Esophagus squamous epithelium (tissue), 5 donors: ENCODE measurements around the gene OR8J3. TPM values are rescaled to one million over a fixed set of nuclear protein-coding genes. Genes with fewer than 3 reads are reported as not detected.

ENCODE experiments used
- DNase-seq: peaks from one replicate; lab custom pipeline; 2025; lab: John Stamatoyannopoulos, UW
- H3K27ac ChIP-seq, 4 donors: fragments of 200-600 bp; sonication (generic); one replicate each; pipeline ENCODE4 v1.5.1; 2016 to 2019; ENCODE audit warnings: mild to moderate bottlenecking in 1 of 4
- H3K27me3 ChIP-seq, 4 donors: fragments of 200-600 bp; sonication (generic); 1 replicate in 3 of 4; 2 replicates in 1 of 4; pipeline versions ENCODE4 v1.5.1 to v1.6.0; 2017 to 2021; ENCODE audit warnings: antibody characterized with exemption in 1 of 4
- H3K36me3 ChIP-seq, 3 donors: fragments of 200-600 bp; sonication (generic); one replicate each; pipeline ENCODE4 v1.5.1; 2016 to 2019
- H3K4me1 ChIP-seq, 3 donors: fragments of 200-600 bp; sonication (generic); one replicate each; pipeline ENCODE4 v1.5.1; 2017 to 2019
- H3K4me3 ChIP-seq, 4 donors: fragments of 200-600 bp; sonication (generic); 1 replicate in 3 of 4; 2 replicates in 1 of 4; pipeline ENCODE4 v1.5.1; 2016 to 2019; ENCODE audit warnings: mild to moderate bottlenecking in 2 of 4, moderate library complexity in 1 of 4
- H3K9me3 ChIP-seq, 3 donors: fragments of 200-600 bp; sonication (generic); one replicate each; pipeline ENCODE4 v1.5.1; 2016 to 2019
- CTCF ChIP-seq, 6 experiments: fragments of 450-650 bp in 4 of 6; fragments of 200-600 bp in 2 of 6; sonication (generic) in 2 of 6; IDR thresholded peaks; one replicate each; pipeline ENCODE4 v1.5.1; 2016 to 2019; ENCODE audit warnings: antibody characterized with exemption in 6 of 6, mild to moderate bottlenecking in 4 of 6, moderate library complexity in 4 of 6
- POLR2A ChIP-seq, 4 donors: fragments of 450-650 bp; IDR thresholded peaks; one replicate each; pipeline ENCODE4 v1.6.1; 2017; ENCODE audit warnings: antibody characterized with exemption in 4 of 4, mild to moderate bottlenecking in 4 of 4, moderate library complexity in 3 of 4
- WGBS, 2 donors: methylation state at CpG; one replicate each; pipeline ENCODE4 v1.1.5; 2018; 5-methylcytosine and 5-hydroxymethylcytosine counted together
- intact Hi-C: fragments of 100-400 bp; cut with DNase I; formaldehyde crosslinking; loops from one replicate; pipeline ENCODE4 v1.15.0; 2022
- small RNA-seq, 4 donors: library from RNA; depleted of rRNA; stranded (forward); fragments of <200 nt; gene quantifications; one replicate each; pipeline ENCODE3, GENCODE V24; 2016
- total RNA-seq, 4 donors: library from RNA; depleted of rRNA; stranded (reverse); fragments of >200 nt; gene quantifications; one replicate each; pipeline ENCODE4 v1.1.0, GENCODE V29; 2016
- donor health status: DM: yes; HTN: yes; CAD: no.

Gene OR8J3
- total RNA-seq, 4 donors from 2014 or later: not detected

GRCh38 chr11:56103210-56103737 lies 36.7 kb downstream of the OR8J3 start, which contains the start of gene OR8H2:
Gene OR8H2, plus strand, starts transcription at chr11:56103687. Its CDS starts 1,356 bp downstream, at chr11:56105043.
- Histone ChIP-seq H3K27ac (no peak within 1 kb of the TSS), H3K27me3 (no peaks in the 10 kb centered on the region), H3K9me3 (no peaks in the 10 kb centered on the region), H3K36me3 (no peaks in the 10 kb centered on the region), H3K4me1 (no peaks in the 10 kb centered on the region), H3K4me3 (no peak within 1 kb of the TSS)
- DNase-seq: no peak
- TF ChIP-seq POLR2A (IDR thresholded peaks at IDR 0.05) (no peak), CTCF (IDR thresholded peaks at IDR 0.05) (no peak)
- intact Hi-C loops: no loop called here

- no peaks in the 10 kb centered on the region for H3K4me1 ChIP-seq
- 52 to 62% methylated on average over 3 of the region's 3 CpGs for WGBS, 2 donors
Measured at GRCh38 chr11:56093008-56093407, 47.0 kb downstream of the OR8J3 start, which contains the start of gene OR8I2. Gene OR8I2, plus strand, starts transcription at chr11:56093308. Its CDS starts 0 bp downstream, at chr11:56093308.

GRCh38 chr11:56089697-56090096 lies 50.3 kb downstream of the OR8J3 start:
- H3K4me1 ChIP-seq: no peaks in the 10 kb centered on the region
- H3K4me3 ChIP-seq: no peak overlapping the region
- no peaks in the 10 kb centered on the region for H3K27me3 ChIP-seq
- no peak overlapping the region for H3K27ac ChIP-seq
- no peaks in the 10 kb centered on the region for H3K36me3 ChIP-seq
- TF ChIP-seq POLR2A (IDR thresholded peaks at IDR 0.05) (no peak), CTCF (IDR thresholded peaks at IDR 0.05) (no peak)
- H3K9me3 ChIP-seq: no peaks in the 10 kb centered on the region
- intact Hi-C loops: no loop called here
- DNase-seq: no peak
- WGBS, 2 donors: 25 to 59% methylated on average over 3 of the region's 3 CpGs

More at GRCh38 chr11:56093008-56093407, 47.0 kb downstream of the OR8J3 start, which contains the start of gene OR8I2:
- H3K27me3 ChIP-seq: no peaks in the 10 kb centered on the region
- H3K27ac ChIP-seq: no peak within 1 kb of the TSS
- no peaks in the 10 kb centered on the region for H3K9me3 ChIP-seq
- DNase-seq: no peak
- no peak within 1 kb of the TSS for H3K4me3 ChIP-seq
- no peaks in the 10 kb centered on the region for H3K36me3 ChIP-seq
- intact Hi-C loops: no loop called here
- TF ChIP-seq POLR2A (IDR thresholded peaks at IDR 0.05) (no peak), CTCF (IDR thresholded peaks at IDR 0.05) (no peak)

Small RNAs within 50 kb of the gene (small RNA-seq; reads per million reads assigned to genes)
- 0 reads per million in 4 donors for gene OR8I4P

Other genes with a start within 250 kb of the OR8J3 start
- gene OR5W2, start 225.6 kb downstream of the OR8J3 start, total RNA-seq: not detected
- not detected for gene OR5I1, start 203.8 kb downstream of the OR8J3 start, total RNA-seq
- not detected for gene OR10AG1, start 170.3 kb downstream of the OR8J3 start, total RNA-seq
- gene OR5F1, start 145.6 kb downstream of the OR8J3 start, total RNA-seq: not detected
- gene OR5AS1, start 112.5 kb downstream of the OR8J3 start, total RNA-seq: not detected
- gene OR8I2, start 46.9 kb downstream of the OR8J3 start, total RNA-seq: not detected
- gene OR8H2, start 36.5 kb downstream of the OR8J3 start, total RNA-seq: not detected
- gene OR8H3, start 17.8 kb downstream of the OR8J3 start, total RNA-seq: not detected
- not detected for gene OR8K5, start 20.1 kb upstream of the OR8J3 start, total RNA-seq
- not detected for gene OR5J2, start 36.4 kb upstream of the OR8J3 start, total RNA-seq
- not detected for gene OR5T2, start 94.1 kb upstream of the OR8J3 start, total RNA-seq
- not detected for gene OR5T3, start 112.1 kb upstream of the OR8J3 start, total RNA-seq
- gene OR5T1, start 134.0 kb upstream of the OR8J3 start, total RNA-seq: not detected
- gene OR8H1, start 152.1 kb upstream of the OR8J3 start, total RNA-seq: not detected
- gene OR8K3, start 174.9 kb upstream of the OR8J3 start, total RNA-seq: not detected
- gene OR8K1, start 205.8 kb upstream of the OR8J3 start, total RNA-seq: not detected
- gene OR8J1, start 214.1 kb upstream of the OR8J3 start, total RNA-seq: not detected
- not detected for gene OR8U1, start 235.4 kb upstream of the OR8J3 start, total RNA-seq